ENCODE data around the gene HMOX2. TPM values are rescaled to one million over a fixed set of nuclear protein-coding genes. Genes with fewer than 3 reads are reported as not detected.

The HMOX2 gene
- polyA plus RNA-seq (2012; ENCODE audit: low read depth, missing spikeins), result 34.0 TPM

GRCh38 chr16:4475880-4476788 is at the start of gene HMOX2:
Gene HMOX2 (plus strand): TSS chr16:4476398. CDS start chr16:4505525, 29,127 bp downstream.
- TF ChIP-seq POLR2AphosphoS5 (IDR thresholded peaks at IDR 0.05; ENCODE audit: low read depth, low read length), result peak; percentile 84
- TF ChIP-seq POU2F2 (IDR thresholded peaks at IDR 0.05; ENCODE audit: low read depth, low read length), result peak; percentile 23; the same call in 1 of the 2 replicates
- no peak for TF ChIP-seq PAX5 (IDR thresholded peaks at IDR 0.05; ENCODE audit: insufficient read depth, low read length, severe bottlenecking)
- TF ChIP-seq POLR2A (IDR thresholded peaks at IDR 0.05; ENCODE audit: low read depth, low read length), result peak; percentile 91
- TF ChIP-seq TAF1 (IDR thresholded peaks at IDR 0.05; ENCODE audit: low read depth, low read length), result peak; percentile 80
- no peak for TF ChIP-seq SPI1 (IDR thresholded peaks at IDR 0.05; ENCODE audit: low read depth, low read length)
- FAIRE-seq (peak; percentile 97), DNase-seq (ENCODE audit: insufficient read length, low spot score) (peak; percentile 93)

DNA sequence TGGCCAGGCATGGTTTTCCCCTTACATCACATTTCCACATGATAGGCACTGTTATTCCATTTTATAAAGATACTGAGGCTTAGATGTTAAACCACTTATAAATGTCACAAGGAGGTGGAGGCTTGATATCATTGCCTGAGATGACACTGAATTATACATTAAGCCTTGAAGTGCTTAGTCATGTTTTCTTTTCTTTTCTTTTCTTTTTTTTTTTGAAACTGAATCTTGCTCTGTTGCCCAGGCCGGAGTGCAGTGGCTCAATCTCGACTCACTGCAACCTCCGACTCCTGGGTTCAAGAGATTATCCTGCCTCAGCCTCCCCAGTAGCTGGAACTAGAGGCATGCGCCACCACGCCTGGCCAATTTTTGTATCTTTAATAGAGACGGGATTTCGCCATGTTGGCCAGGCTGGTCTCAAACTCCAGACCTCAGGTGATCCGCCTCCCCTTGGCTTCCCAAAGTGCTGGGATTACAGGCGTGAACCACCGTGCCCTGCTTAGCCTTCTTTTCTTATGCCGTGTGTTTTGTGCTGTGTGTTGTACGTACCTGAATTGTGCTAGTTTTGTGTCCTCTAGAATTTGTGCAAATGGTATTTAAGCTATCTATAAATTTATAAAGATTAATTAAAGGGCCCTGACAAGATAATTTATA is 49.4 kb upstream of the HMOX2 start:
- no peak for TF ChIP-seq SPI1 (IDR thresholded peaks at IDR 0.05; ENCODE audit: low read depth, low read length)
- TF ChIP-seq TAF1 (IDR thresholded peaks at IDR 0.05; ENCODE audit: low read depth, low read length), result no peak
- no peak for DNase-seq (ENCODE audit: insufficient read length, low spot score)
- FAIRE-seq, result no peak

- DNase-seq (ENCODE audit: insufficient read length, low spot score) (no peak), FAIRE-seq (no peak)
- TF ChIP-seq TAF1 (IDR thresholded peaks at IDR 0.05; ENCODE audit: low read depth, low read length) (no peak), POLR2AphosphoS5 (IDR thresholded peaks at IDR 0.05; ENCODE audit: low read depth, low read length) (no peak), POU2F2 (IDR thresholded peaks at IDR 0.05; ENCODE audit: low read depth, low read length) (no peak), SPI1 (IDR thresholded peaks at IDR 0.05; ENCODE audit: low read depth, low read length) (no peak), POLR2A (IDR thresholded peaks at IDR 0.05; ENCODE audit: low read depth, low read length) (no peak), PAX5 (IDR thresholded peaks at IDR 0.05; ENCODE audit: insufficient read depth, low read length, severe bottlenecking) (no peak)
Measured at GRCh38 chr16:4428500-4428899, 47.7 kb upstream of the HMOX2 start.

- TF ChIP-seq PAX5 (IDR thresholded peaks at IDR 0.05; ENCODE audit: insufficient read depth, low read length, severe bottlenecking) (no peak), SPI1 (IDR thresholded peaks at IDR 0.05; ENCODE audit: low read depth, low read length) (no peak), POLR2A (IDR thresholded peaks at IDR 0.05; ENCODE audit: low read depth, low read length) (no peak), POU2F2 (IDR thresholded peaks at IDR 0.05; ENCODE audit: low read depth, low read length) (no peak), TAF1 (IDR thresholded peaks at IDR 0.05; ENCODE audit: low read depth, low read length) (no peak), POLR2AphosphoS5 (IDR thresholded peaks at IDR 0.05; ENCODE audit: low read depth, low read length) (no peak)
- DNase-seq (ENCODE audit: insufficient read length, low spot score) (no peak), FAIRE-seq (no peak)
Measured at GRCh38 chr16:4431023-4431422, 45.2 kb upstream of the HMOX2 start.

DNA sequence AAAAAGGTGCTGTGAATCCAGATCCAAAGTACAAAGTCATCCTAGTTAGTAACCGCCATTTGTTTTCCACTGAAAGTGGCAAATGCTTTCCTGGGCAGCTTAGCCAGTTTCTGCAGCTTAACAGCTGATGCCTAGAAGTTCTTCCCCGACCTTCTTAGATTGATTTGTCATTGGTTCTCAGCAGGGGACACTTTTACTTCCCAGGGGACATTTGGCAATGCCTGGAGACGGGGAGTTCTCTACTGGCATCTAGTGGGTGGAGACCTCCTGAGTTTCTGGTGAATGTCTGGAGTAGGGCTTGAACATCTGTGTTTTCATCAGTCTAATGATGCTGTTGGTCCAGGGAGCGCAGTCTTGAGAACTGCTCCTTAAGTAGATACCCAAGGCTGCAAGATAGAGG is 43.0 kb upstream of the HMOX2 start:
- TF ChIP-seq SPI1 (IDR thresholded peaks at IDR 0.05; ENCODE audit: low read depth, low read length), result no peak
- no peak for TF ChIP-seq POLR2AphosphoS5 (IDR thresholded peaks at IDR 0.05; ENCODE audit: low read depth, low read length)
- no peak for TF ChIP-seq TAF1 (IDR thresholded peaks at IDR 0.05; ENCODE audit: low read depth, low read length)
- no peak for TF ChIP-seq POU2F2 (IDR thresholded peaks at IDR 0.05; ENCODE audit: low read depth, low read length)
- TF ChIP-seq POLR2A (IDR thresholded peaks at IDR 0.05; ENCODE audit: low read depth, low read length), result no peak
- no peak for TF ChIP-seq PAX5 (IDR thresholded peaks at IDR 0.05; ENCODE audit: insufficient read depth, low read length, severe bottlenecking)
- DNase-seq (ENCODE audit: insufficient read length, low spot score) (no peak), FAIRE-seq (no peak)

GRCh38 chr16:4433914-4434787 is 42.0 kb upstream of the HMOX2 start:
- TF ChIP-seq POLR2A (IDR thresholded peaks at IDR 0.05; ENCODE audit: low read depth, low read length) (no peak), POLR2AphosphoS5 (IDR thresholded peaks at IDR 0.05; ENCODE audit: low read depth, low read length) (no peak), POU2F2 (IDR thresholded peaks at IDR 0.05; ENCODE audit: low read depth, low read length) (no peak), TAF1 (IDR thresholded peaks at IDR 0.05; ENCODE audit: low read depth, low read length) (no peak), PAX5 (IDR thresholded peaks at IDR 0.05; ENCODE audit: insufficient read depth, low read length, severe bottlenecking) (no peak), SPI1 (IDR thresholded peaks at IDR 0.05; ENCODE audit: low read depth, low read length) (no peak)
- FAIRE-seq, result no peak
- no peak for DNase-seq (ENCODE audit: insufficient read length, low spot score)

GRCh38 chr16:4435337-4436067 is 40.7 kb upstream of the HMOX2 start:
- no peak for TF ChIP-seq POLR2AphosphoS5 (IDR thresholded peaks at IDR 0.05; ENCODE audit: low read depth, low read length)
- no peak for TF ChIP-seq POU2F2 (IDR thresholded peaks at IDR 0.05; ENCODE audit: low read depth, low read length)
- TF ChIP-seq POLR2A (IDR thresholded peaks at IDR 0.05; ENCODE audit: low read depth, low read length), result no peak
- no peak for TF ChIP-seq PAX5 (IDR thresholded peaks at IDR 0.05; ENCODE audit: insufficient read depth, low read length, severe bottlenecking)
- no peak for TF ChIP-seq TAF1 (IDR thresholded peaks at IDR 0.05; ENCODE audit: low read depth, low read length)
- TF ChIP-seq SPI1 (IDR thresholded peaks at IDR 0.05; ENCODE audit: low read depth, low read length), result no peak
- DNase-seq (ENCODE audit: insufficient read length, low spot score), result no peak
- no peak for FAIRE-seq

DNA sequence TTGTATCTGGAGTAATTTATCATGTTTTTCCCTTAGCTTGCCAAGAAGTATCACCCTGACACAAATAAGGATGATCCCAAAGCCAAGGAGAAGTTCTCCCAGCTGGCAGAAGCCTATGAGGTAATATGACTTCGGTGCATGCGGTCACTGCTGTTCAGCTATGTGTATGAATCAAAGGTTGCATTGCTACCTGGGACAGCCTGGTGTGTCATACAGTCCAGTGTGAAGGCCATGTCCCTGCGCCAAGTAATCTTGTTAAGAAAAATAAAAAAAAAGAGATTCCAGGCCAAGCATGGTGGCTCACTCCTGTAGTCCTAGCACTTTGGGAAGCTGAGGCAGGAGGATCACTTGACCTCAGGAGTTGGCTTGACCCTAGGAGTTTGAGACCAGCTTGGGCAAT is 38.8 kb upstream of the HMOX2 start:
- TF ChIP-seq PAX5 (IDR thresholded peaks at IDR 0.05; ENCODE audit: insufficient read depth, low read length, severe bottlenecking) (no peak), POU2F2 (IDR thresholded peaks at IDR 0.05; ENCODE audit: low read depth, low read length) (no peak), SPI1 (IDR thresholded peaks at IDR 0.05; ENCODE audit: low read depth, low read length) (no peak), POLR2AphosphoS5 (IDR thresholded peaks at IDR 0.05; ENCODE audit: low read depth, low read length) (no peak), POLR2A (IDR thresholded peaks at IDR 0.05; ENCODE audit: low read depth, low read length) (no peak), TAF1 (IDR thresholded peaks at IDR 0.05; ENCODE audit: low read depth, low read length) (no peak)
- DNase-seq (ENCODE audit: insufficient read length, low spot score) (no peak), FAIRE-seq (no peak)
